H54 (cell line): Measurements from ENCODE around the gene C19orf25.
"Not testable (repeated sequence)": the region's sequence is repeated elsewhere in the genome, so short reads cannot be mapped to it uniquely, and the experiment has no call there.

Source experiments
- DNase-seq: peaks from one replicate; pipeline ENCODE4 v3.0.0; 2011; ENCODE audit warnings: low spot score, mixed read lengths; ENCODE audit not compliant: insufficient read length
- FAIRE-seq: peaks from 3 replicates; lab custom pipeline; 2011; peaks lifted over from hg19 to GRCh38; lab: Jason Lieb, UNC
- POLR2A ChIP-seq: IDR thresholded peaks from 2 replicates; pipeline ENCODE4 v1.6.1; 2011; ENCODE audit warnings: low read depth, mild to moderate bottlenecking, low read length

Gene C19orf25

GRCh38 chr19:1478934-1479707, at the start of gene C19orf25:
TSS of gene C19orf25 (minus strand) at chr19:1479215. CDS start at chr19:1478903, 312 bp downstream.
- peak; percentile 98 for DNase-seq
- peak; percentile 80 for FAIRE-seq
- TF ChIP-seq POLR2A, result peak; percentile 49

DNA sequence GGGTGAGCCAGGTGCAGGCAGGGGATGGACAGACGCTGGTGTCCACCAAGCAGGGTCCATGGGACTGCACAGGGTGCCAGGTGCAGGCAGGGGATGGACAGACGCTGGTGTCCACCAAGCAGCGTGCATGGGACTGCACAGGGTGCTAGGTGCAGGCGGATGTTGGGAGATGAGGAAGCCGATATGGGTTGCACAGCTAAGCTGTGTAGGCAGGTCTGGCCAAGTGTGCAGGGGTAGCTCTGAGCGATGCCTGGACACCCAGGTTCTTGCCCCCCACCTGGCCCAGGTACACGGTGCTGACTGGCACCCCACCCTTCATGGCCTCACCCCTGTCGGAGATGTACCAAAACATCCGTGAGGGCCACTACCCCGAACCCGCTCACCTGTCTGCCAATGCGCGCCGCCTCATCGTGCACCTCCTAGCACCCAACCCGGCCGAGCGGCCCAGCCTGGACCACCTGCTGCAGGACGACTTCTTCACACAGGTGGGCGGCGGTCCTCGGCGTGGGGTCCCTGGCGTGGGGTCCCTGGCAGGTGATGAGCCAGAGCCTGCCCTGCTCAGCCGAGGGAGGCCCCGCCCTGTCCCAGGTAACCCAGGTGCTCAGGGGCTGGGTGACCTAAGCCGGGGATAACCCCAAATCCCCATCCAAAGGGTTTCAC, 48.8 kb upstream of the C19orf25 start:
- DNase-seq (no peak), FAIRE-seq (no peak)
- no peak for TF ChIP-seq POLR2A

DNA sequence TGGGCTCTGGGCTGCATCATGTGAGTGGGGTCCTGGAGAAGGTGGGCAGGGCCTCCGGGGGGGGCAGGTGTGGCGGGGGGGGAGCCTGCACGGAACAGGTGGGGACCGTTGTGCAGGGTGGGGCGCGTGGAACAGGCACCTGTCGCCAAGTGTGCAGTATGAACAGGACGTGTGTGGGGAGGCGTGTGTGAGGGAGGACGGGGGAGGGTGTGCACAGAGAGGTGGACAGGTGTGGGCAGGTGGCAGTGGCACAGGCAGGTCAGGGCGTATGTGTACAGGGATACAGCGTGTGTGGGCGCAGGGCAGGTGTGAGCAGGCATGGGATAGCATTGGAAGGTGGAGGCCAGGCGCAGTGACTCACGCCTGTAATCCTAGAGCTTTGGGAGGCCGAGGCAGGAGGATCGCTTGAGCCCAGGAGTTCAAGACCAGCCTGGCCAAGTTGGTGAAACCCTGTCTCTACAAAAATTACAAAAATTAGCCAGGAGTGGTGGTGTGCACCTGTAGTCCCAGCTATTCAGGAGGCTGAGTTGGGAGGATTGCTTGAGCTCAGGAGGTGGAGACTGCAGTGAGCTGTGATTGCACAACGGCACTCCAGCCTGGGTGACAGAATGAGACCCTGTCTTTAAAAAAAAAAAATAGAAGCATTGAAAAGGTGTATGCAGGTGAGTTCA, 48.1 kb upstream of the C19orf25 start:
- FAIRE-seq, result no peak
- no peak for DNase-seq
- TF ChIP-seq POLR2A, result no peak

DNA sequence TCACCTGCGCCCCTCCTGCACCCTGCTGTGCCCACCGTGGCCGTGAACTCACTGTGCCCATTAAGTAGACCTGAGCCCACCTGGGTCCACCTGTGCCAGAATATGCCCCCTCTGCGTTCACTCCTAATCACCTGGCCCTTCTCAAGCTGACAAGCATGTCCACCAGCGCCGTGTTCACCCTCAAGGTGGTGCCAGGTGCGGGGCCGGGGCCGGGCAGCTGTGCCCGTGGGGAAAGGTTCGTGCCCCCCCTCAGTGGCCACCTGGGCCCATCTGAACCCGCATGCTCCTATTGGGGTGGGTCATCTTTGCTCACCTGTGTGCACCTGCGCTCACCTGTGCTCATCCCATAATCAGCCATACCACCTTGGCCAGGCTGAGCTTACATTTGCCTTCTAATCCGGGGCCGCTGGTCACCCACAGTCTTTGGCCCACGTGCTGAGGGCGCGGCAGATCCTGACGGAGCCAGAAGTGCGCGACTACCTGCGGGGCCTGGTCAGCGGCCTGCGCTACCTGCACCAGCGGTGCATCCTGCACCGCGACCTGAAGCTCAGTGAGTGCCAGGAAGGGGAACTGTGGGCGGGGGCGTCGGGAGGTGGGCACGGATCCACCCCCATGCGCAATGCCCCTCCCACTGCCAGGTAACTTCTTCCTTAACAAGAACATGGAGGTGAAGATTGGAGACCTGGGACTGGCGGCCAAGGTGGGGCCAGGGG, 47.2 kb upstream of the C19orf25 start:
- FAIRE-seq, result no peak
- DNase-seq, result no peak
- no peak for TF ChIP-seq POLR2A

DNA sequence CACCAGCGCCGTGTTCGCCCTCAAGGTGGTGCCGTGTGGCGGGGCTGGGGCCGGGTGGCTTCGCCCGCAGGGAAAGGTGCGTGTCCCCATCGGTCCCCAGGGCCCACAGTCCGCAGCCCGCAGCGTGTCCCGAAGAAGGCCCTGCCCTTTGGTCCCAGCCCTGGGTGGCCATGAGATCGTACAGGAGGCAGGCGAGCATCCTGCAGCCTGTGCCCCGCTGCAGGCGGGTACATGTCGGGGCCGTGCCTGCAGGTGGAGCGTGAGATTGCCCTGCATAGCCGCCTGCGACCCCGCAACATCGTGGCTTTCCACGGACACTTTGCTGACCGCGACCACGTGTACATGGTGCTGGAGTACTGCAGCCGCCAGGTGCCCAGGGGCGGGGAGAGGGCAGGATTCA, 46.3 kb upstream of the C19orf25 start:
- no peak for FAIRE-seq
- no peak for DNase-seq
- TF ChIP-seq POLR2A, result no peak

GRCh38 chr19:1524972-1525325, 45.9 kb upstream of the C19orf25 start:
- FAIRE-seq, result no peak
- no peak for DNase-seq
- TF ChIP-seq POLR2A, result no peak

DNA sequence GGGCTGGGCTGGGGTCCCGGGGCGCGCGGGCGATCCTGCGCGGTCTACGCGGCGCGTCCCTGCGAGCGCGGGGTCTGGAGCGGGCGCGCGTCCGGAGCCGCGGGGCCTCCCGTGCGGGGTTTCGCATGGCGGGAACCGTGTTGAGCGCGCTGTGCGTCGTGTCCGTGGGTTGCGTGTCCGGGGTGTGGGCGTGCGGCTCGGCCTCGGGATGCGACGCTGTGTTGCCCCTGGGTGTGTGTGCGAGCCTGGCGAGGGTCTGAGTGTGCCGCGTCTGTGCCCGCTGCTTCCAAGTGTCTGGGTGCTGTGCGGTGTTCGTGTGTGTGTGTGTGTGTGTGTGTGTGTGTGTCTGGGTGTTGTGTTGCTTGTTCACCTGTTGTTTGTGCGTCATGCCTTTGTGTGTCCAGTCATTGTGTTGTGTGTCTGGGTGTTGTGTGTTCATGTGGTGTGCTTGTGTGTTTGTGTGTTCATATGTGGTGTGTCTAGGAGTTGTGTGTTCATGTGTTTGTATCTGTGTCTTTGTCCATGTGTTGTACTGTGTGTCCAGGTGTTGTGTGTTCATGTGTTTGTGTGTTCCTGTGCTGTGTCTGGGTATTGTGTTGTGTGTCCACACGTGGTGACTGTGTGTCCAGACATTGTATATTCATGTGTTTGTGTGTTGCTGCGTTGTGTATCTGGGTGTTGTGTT, 45.4 kb upstream of the C19orf25 start:
- no peak for DNase-seq
- no peak for FAIRE-seq
- TF ChIP-seq POLR2A, result no peak

DNA sequence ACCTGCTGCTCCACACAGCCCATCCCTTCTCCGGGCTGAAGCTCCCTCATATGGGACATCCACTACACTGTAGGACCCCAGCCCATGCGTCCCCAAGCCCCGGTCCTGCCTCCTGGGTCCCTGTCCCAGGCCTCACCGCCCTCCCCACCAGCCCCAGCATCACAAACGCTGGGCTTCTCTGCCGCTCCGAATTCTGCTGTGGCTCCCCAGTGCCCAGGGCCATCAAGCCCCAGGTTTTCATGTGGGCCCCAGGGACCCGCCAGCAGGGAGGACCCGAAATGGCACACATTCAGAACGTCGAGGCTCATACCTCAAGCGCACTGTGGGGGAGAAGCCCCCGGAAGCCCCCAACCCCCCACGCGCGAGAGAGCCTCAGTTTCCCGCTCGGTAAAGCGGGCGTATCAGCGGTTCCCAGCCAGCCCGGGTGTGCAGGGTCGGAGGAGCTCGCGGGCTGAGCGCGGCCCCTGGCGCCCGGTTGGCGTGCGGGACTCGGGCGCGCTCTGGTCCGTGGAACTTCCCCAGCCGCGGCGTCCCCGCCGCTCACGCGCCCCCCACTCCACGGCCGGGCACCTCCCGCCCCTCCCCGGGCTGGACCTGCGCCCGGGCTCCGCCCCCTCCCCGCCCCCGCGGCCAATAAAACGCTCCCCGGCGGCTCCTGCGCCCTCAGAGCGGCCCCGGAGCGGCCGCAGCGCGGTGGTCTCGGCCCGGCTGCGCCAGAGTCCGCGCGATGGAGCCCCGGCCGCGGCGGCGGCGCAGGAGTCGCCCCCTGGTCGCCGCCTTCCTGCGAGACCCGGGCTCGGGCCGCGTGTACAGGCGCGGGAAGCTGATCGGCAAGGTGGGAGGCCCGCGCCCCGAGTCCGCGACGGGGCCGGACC, 44.6 kb upstream of the C19orf25 start, which contains the start of gene PLK5:
TSS of gene PLK5 (plus strand) at position 666 of the 875 bp plus-strand sequence. CDS start 2,920 bp downstream, outside the sequence.
- DNase-seq, result no peak
- no peak for TF ChIP-seq POLR2A
- no peak for FAIRE-seq

GRCh38 chr19:1522838-1523237, 43.8 kb upstream of the C19orf25 start:
- DNase-seq (no peak), FAIRE-seq (no peak)
- TF ChIP-seq POLR2A, result no peak

DNA sequence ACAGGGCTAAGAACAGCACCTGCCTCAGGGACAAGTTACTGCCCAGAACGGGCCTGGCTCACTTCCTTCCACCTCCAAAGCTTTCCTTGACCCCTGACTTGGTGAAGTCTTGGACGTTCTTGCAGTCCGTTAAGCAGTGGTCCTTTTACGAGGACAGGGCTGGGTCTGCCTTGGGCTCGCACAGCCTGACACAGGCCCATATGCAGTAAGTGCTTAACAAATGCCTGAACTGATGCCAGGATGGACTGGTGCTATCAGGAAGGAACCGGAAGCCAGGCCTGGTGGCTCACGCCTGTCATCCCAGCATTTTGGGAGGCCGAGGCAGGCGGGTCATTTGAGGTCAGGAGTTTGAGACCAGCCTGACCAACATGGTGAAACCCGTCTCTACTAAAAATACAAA, 43.0 kb upstream of the C19orf25 start:
- no peak for DNase-seq
- FAIRE-seq, result no peak
- TF ChIP-seq POLR2A, result no peak

GRCh38 chr19:1521636-1522035, 42.6 kb upstream of the C19orf25 start:
- DNase-seq (no peak), FAIRE-seq (no peak)
- TF ChIP-seq POLR2A, result no peak

GRCh38 chr19:1520203-1520780, 41.3 kb upstream of the C19orf25 start:
- no peak for TF ChIP-seq POLR2A
- FAIRE-seq (no peak), DNase-seq (peak; percentile 48)

- FAIRE-seq, DNase-seq: not testable (repeated sequence)
These were observed 40.8 kb upstream of the C19orf25 start for GRCh38 chr19:1519802-1520201.
